Tibial nerve (tissue), 4 donors: ENCODE results near the gene ZNF768. TPM values are rescaled to one million over a fixed set of nuclear protein-coding genes. Genes with fewer than 3 reads are reported as not detected.
A peak's percentile ranks its signal among the peaks of the same experiment; 100 is the strongest.

Source experiments
- DNase-seq, 2 donors: peaks; one replicate each; pipeline ENCODE4 v3.0.0-alpha.2; 2019; ENCODE audit warnings: low spot score in 2 of 2
- H3K27ac ChIP-seq, 4 donors: fragments of 200-600 bp; sonication (generic) in 3 of 4; one replicate each; pipeline ENCODE4 v1.5.1; 2017 to 2019; ENCODE audit warnings: mild to moderate bottlenecking in 1 of 4
- H3K27me3 ChIP-seq, 2 donors: fragments of 200-600 bp; sonication (generic) in 1 of 2; one replicate each; pipeline versions ENCODE4 v1.5.1 to v1.6.0; 2017 to 2019
- H3K36me3 ChIP-seq, 3 donors: fragments of 200-600 bp; sonication (generic); one replicate each; pipeline ENCODE4 v1.5.1; 2018 to 2019
- H3K4me1 ChIP-seq, 4 donors: fragments of 200-600 bp; sonication (generic) in 3 of 4; one replicate each; pipeline ENCODE4 v1.5.1; 2017 to 2019
- H3K4me3 ChIP-seq, 4 donors: fragments of 200-600 bp; sonication (generic) in 3 of 4; one replicate each; pipeline ENCODE4 v1.5.1; 2017 to 2019; ENCODE audit warnings: mild to moderate bottlenecking in 1 of 4, moderate library complexity in 1 of 4
- H3K9me3 ChIP-seq, 4 donors: fragments of 200-600 bp; sonication (generic) in 3 of 4; one replicate each; pipeline ENCODE4 v1.5.1; 2017 to 2019
- EP300 ChIP-seq, 2 donors: sonication (generic); formaldehyde crosslinking; IDR thresholded peaks; one replicate each; pipeline ENCODE4 v1.6.1; 2017; ENCODE audit warnings: antibody characterized with exemption in 2 of 2, mild to moderate bottlenecking in 1 of 2
- POLR2A ChIP-seq, 2 donors: fragments of 450-650 bp; IDR thresholded peaks; one replicate each; pipeline ENCODE4 v1.6.1; 2017; ENCODE audit warnings: antibody characterized with exemption in 2 of 2, mild to moderate bottlenecking in 2 of 2, moderate library complexity in 2 of 2
- WGBS, 2 donors: methylation state at CpG; one replicate each; pipeline ENCODE4 v1.1.5; 2018; 5-methylcytosine and 5-hydroxymethylcytosine counted together
- total RNA-seq, 4 donors: library from RNA; depleted of rRNA; stranded (reverse); fragments of >200 nt; gene quantifications; one replicate each; pipeline ENCODE4 v1.1.0, GENCODE V29; 2016
- TF ChIP-seq, protein P1 (sequence below), 5 experiments: fragments of 200-600 bp in 3 of 5; fragments of 450-650 bp in 2 of 5; sonication (generic) in 3 of 5; IDR thresholded peaks; one replicate each; pipeline ENCODE4 v1.5.1; 2016 to 2019; ENCODE audit warnings: antibody characterized with exemption in 5 of 5, mild to moderate bottlenecking in 3 of 5, moderate library complexity in 2 of 5

The ZNF768 gene
- total RNA-seq, 4 donors from 2014 or later = 22.8 to 40.2 (median 31.8) TPM

DNA sequence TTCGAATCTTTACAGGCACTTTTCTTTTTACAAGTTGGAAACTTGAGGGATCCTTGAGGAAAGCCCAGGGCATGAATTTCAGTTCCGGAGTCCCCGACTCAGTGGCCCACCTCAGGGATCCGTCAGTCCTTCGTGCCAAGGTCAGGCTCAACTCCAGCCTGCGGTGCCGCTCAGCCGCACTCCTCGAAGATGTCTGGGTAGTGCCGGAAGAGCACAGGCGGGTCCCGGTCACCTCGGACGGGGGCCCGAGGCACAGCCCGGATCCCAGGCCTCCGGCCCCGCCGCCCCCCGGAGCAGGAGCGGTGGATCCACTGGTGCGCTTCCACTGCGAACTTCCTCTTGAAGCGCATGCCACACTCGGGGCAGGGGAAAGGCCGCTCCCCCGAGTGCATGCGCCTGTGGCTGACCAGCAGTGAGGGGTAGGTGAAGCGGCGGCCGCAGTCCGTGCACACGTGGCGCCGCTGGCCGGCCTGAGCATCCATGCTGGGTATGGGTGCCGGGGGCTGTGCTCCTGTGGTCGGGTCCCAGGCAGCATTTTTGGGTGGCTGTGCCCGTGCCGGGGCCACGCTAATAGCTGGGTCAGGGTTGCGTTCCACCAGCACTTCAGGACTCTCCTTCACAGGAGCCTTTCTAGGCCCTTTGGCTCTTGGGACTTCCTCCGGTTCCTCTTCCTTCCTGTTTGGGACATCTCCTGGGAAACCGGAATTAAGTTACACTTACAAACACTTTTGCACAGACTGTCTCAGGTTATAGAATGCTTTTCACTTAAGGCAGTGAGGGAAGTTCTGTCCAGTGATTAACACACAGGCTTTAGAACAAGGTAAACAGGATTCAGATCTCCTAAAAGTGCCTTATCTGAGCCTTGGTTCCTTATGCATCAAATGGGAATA lies 43.6 kb upstream of the ZNF768 start:
- TF ChIP-seq, protein P1, sequence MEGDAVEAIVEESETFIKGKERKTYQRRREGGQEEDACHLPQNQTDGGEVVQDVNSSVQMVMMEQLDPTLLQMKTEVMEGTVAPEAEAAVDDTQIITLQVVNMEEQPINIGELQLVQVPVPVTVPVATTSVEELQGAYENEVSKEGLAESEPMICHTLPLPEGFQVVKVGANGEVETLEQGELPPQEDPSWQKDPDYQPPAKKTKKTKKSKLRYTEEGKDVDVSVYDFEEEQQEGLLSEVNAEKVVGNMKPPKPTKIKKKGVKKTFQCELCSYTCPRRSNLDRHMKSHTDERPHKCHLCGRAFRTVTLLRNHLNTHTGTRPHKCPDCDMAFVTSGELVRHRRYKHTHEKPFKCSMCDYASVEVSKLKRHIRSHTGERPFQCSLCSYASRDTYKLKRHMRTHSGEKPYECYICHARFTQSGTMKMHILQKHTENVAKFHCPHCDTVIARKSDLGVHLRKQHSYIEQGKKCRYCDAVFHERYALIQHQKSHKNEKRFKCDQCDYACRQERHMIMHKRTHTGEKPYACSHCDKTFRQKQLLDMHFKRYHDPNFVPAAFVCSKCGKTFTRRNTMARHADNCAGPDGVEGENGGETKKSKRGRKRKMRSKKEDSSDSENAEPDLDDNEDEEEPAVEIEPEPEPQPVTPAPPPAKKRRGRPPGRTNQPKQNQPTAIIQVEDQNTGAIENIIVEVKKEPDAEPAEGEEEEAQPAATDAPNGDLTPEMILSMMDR (IDR thresholded peaks at IDR 0.05) = no peak
- TF ChIP-seq EP300 (IDR thresholded peaks at IDR 0.05) (no peak), POLR2A (IDR thresholded peaks at IDR 0.05) (no peak)
- Histone ChIP-seq H3K4me1 (peaks cover 0 to 26% (median 19%) of the 10 kb centered on the region in 4 donors), H3K36me3 (peaks cover 0 to 3% (median 0%) of the 10 kb centered on the region in 3 donors), H3K27ac (peak overlapping the region in 3 of 4 donors; percentile 93 to 100 (median 96)), H3K27me3 (no peaks in the 10 kb centered on the region), H3K9me3 (no peaks in the 10 kb centered on the region), H3K4me3 (peak overlapping the region in 2 of 4 donors; percentile 63 to 80)
- WGBS, 2 donors = 91 to 92% methylated on average over 40 to 43 of the region's 44 CpGs
- no peak for DNase-seq

DNA sequence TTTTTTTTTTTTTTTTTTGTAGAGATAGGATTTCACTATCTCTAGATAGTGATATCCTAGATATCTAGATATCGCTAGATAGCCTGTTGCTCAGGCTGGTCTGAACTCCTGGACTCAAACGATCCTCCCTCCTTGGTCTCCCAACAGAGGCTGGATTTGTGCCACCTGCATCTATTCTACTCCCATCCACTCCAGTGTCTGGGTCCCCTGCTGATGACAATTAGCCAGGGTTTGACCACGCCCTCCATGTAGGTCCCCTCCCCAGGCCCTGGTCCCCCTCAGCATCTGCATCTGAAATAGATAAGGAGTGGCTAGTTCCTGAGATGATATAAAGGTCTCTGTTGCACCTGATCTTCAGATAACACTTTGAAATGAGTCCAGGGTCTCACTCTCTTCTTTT lies 42.9 kb upstream of the ZNF768 start:
- WGBS, 2 donors = 90 to 94% methylated on average over 3 of the region's 3 CpGs
- Histone ChIP-seq H3K27ac (no peak overlapping the region), H3K4me1 (peaks cover 0 to 26% (median 19%) of the 10 kb centered on the region in 4 donors), H3K4me3 (no peak overlapping the region), H3K36me3 (peaks cover 0 to 3% (median 0%) of the 10 kb centered on the region in 3 donors), H3K27me3 (no peaks in the 10 kb centered on the region), H3K9me3 (no peaks in the 10 kb centered on the region)
- no peak for DNase-seq
- TF ChIP-seq, protein P1 (IDR thresholded peaks at IDR 0.05) = no peak
- TF ChIP-seq EP300 (IDR thresholded peaks at IDR 0.05) (no peak), POLR2A (IDR thresholded peaks at IDR 0.05) (no peak)

DNA sequence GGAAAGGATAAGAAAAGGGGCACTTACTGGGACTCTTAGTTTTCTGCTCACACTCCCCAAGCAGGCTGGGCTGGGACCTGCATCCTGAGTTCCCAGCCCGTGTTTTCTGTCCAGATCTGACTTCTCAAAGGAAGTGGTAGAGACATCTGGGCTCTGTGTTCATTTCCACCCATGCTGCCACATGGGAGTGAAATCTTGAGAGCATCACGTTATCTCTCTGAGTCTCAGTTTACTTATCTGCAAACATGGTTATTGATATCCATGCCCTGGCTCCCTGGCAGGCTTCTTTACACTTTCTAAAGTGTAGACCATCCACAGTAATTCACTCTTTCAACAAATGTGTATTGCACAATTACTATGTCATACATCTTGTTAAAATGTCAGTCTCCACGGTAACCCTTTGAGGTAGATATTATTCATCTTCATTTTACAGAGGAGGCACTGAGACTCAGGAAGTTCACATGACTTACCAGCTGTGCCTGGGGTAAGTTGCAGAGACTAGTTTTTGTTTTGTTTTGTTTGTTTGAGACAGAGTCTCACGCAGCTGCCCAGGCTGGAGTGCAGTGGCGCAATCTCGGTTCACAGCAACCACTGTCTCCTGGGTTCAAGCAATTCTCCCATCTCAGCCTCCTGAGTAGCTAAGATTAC lies 41.7 kb upstream of the ZNF768 start:
- H3K9me3 ChIP-seq = no peaks in the 10 kb centered on the region
- peaks cover 0 to 26% (median 19%) of the 10 kb centered on the region in 4 donors for H3K4me1 ChIP-seq
- no peak overlapping the region for H3K4me3 ChIP-seq
- 63 to 67% methylated on average over 6 of the region's 6 CpGs for WGBS, 2 donors
- H3K27me3 ChIP-seq = no peaks in the 10 kb centered on the region
- TF ChIP-seq POLR2A (IDR thresholded peaks at IDR 0.05) (no peak), EP300 (IDR thresholded peaks at IDR 0.05) (no peak)
- TF ChIP-seq, protein P1 (IDR thresholded peaks at IDR 0.05) = no peak
- H3K27ac ChIP-seq = no peak overlapping the region
- H3K36me3 ChIP-seq = peaks cover 0 to 3% (median 0%) of the 10 kb centered on the region in 3 donors
- DNase-seq = no peak

DNA sequence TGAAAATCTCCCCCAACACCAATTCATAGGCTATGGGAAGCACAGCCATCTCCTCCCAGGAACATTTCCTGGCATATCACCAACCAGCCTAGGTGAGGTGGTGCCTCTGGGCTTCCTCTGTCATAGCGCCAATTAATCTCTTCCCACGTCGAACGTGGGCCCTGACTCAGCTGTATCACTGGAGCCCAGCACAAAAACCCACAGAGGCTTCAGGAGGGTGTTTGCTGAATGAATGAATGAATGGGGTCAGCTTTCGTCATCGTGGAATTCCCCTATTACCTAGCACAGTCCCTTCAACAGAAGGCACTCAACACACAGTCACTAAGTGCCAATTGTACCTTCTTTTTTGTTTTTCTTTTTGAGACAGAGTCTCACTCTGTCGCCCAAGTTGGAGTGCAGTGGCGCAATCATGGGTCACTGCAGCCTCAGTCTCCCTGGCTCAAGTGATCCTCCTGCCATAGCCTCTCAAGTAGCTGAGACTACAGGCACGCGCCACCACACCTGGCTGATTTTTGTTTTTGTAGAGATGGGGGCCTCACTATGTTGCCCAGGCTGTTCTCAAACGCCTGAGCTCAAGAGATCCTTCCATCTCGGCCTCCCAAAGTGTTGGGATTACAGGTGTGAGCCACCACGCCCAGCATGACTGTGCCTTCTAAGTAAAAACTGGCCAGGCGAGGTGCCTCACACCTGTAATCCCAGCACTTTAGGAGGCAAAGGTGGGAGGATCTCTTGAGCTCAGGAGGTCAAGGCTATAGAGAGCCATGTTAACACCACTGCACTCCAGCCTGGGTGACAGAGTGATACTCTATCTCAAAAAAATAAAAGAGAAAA lies 41.0 kb upstream of the ZNF768 start:
- H3K27ac ChIP-seq = no peak overlapping the region
- DNase-seq = no peak
- peaks cover 0 to 22% (median 16%) of the 10 kb centered on the region in 4 donors for H3K4me1 ChIP-seq
- H3K4me3 ChIP-seq = no peak overlapping the region
- peaks cover 0 to 3% (median 0%) of the 10 kb centered on the region in 3 donors for H3K36me3 ChIP-seq
- no peaks in the 10 kb centered on the region for H3K9me3 ChIP-seq
- TF ChIP-seq, protein P1 (IDR thresholded peaks at IDR 0.05) = no peak
- TF ChIP-seq EP300 (IDR thresholded peaks at IDR 0.05) (no peak), POLR2A (IDR thresholded peaks at IDR 0.05) (no peak)
- H3K27me3 ChIP-seq = no peaks in the 10 kb centered on the region
- 81 to 90% methylated on average over 14 of the region's 14 CpGs for WGBS, 2 donors
